ENCODE measurements around the gene TTPAL. TPM values are rescaled to one million over a fixed set of nuclear protein-coding genes. Genes with fewer than 3 reads are reported as not detected.

The TTPAL gene
- total and polyA plus RNA-seq, 9 of the 15 experiments (the other 6 are each of a cell fraction or from before 2014, with no cell fraction given), result 1.1 to 7.0 (median 2.6) TPM

DNA sequence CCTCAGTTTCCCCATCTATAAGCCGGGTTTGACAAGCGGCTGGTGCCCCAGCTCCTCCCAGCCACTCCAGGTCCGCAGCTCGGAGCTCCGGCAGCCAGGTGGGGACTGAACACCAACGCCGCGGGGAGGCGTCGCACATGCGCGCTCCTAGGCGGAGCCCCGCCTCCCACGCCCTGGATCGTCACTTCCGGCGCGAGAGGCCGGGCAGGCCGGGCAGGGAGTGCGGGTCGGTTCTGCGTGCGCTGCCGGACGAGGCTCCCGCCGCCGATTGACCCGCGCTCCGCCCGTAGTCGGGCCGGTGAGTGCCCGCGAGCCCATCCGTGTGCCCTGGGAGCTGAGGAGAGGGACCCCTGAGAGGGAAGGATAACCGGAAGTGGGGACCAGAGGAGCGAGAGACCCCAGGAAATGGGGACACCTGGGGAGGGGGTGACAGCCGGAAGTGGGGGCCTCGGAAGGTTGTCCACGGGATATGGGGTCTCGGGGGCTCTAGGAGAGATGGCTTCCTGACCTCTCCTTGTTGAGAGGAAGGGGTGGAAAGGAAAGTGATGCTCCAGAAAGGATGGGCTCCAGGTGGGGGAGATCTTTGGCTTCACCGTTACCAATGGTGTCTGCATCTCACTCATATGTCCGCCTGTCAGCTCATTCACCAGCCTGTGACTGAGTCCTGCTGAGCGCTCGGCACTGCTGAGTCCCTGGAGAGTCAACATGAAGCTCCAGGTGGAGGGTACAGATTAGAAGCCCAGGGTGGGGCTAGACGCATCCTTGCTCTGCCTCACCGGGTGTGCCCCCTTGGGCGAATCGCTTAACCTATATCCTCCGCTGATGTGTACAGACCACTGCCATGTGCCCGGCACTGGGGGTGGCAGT lies at the start of gene TTPAL (continued):
- no peak for TF ChIP-seq TCFL5 (CRISPR knock-in tag; conservative IDR thresholded peaks at IDR 0.05)
- no peak for TF ChIP-seq TOE1 (IDR thresholded peaks at IDR 0.05; ENCODE audit: borderline replicate concordance)
- no peak for TF ChIP-seq TOE1 (CRISPR knock-in tag; IDR thresholded peaks at IDR 0.05; ENCODE audit: borderline replicate concordance, low read depth)
- no peak for TF ChIP-seq TSC22D4 (tag; IDR thresholded peaks at IDR 0.05)
- TF ChIP-seq SREBF1 (IDR thresholded peaks at IDR 0.05; ENCODE audit: borderline replicate concordance, low read depth, low read length), result no peak
- no peak; the same call in 1 of the 2 replicates for TF ChIP-seq SMAD3 (CRISPR knock-in tag; conservative IDR thresholded peaks at IDR 0.05)
- no peak for TF ChIP-seq ZNF384 (IDR thresholded peaks at IDR 0.05; ENCODE audit: low read depth, low read length)
- TF ChIP-seq THRAP3 (IDR thresholded peaks at IDR 0.05; ENCODE audit: borderline replicate concordance), result no peak
- no peak for TF ChIP-seq CREB3 (tag; conservative IDR thresholded peaks at IDR 0.05; ENCODE audit: low read depth)
- TF ChIP-seq ZNF41 (CRISPR knock-in tag; conservative IDR thresholded peaks at IDR 0.05), result 0 out of 2 replicates have a peak, but pooled peaks have one; percentile 38
- no peak for TF ChIP-seq SP2 (IDR thresholded peaks at IDR 0.05; ENCODE audit: extremely low read depth, low read depth, low read length, poor library complexity, severe bottlenecking)
- TF ChIP-seq, protein P1, sequence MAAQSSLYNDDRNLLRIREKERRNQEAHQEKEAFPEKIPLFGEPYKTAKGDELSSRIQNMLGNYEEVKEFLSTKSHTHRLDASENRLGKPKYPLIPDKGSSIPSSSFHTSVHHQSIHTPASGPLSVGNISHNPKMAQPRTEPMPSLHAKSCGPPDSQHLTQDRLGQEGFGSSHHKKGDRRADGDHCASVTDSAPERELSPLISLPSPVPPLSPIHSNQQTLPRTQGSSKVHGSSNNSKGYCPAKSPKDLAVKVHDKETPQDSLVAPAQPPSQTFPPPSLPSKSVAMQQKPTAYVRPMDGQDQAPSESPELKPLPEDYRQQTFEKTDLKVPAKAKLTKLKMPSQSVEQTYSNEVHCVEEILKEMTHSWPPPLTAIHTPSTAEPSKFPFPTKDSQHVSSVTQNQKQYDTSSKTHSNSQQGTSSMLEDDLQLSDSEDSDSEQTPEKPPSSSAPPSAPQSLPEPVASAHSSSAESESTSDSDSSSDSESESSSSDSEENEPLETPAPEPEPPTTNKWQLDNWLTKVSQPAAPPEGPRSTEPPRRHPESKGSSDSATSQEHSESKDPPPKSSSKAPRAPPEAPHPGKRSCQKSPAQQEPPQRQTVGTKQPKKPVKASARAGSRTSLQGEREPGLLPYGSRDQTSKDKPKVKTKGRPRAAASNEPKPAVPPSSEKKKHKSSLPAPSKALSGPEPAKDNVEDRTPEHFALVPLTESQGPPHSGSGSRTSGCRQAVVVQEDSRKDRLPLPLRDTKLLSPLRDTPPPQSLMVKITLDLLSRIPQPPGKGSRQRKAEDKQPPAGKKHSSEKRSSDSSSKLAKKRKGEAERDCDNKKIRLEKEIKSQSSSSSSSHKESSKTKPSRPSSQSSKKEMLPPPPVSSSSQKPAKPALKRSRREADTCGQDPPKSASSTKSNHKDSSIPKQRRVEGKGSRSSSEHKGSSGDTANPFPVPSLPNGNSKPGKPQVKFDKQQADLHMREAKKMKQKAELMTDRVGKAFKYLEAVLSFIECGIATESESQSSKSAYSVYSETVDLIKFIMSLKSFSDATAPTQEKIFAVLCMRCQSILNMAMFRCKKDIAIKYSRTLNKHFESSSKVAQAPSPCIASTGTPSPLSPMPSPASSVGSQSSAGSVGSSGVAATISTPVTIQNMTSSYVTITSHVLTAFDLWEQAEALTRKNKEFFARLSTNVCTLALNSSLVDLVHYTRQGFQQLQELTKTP (IDR thresholded peaks at IDR 0.05; ENCODE audit: low read depth in 1 of 2, partially characterized antibody in 2 of 2), result no peak
- no peak for TF ChIP-seq CEBPB (tag; IDR thresholded peaks at IDR 0.05)
- TF ChIP-seq ZBTB34 (CRISPR knock-in tag; IDR thresholded peaks at IDR 0.05), result no peak
- TF ChIP-seq, protein P2, sequence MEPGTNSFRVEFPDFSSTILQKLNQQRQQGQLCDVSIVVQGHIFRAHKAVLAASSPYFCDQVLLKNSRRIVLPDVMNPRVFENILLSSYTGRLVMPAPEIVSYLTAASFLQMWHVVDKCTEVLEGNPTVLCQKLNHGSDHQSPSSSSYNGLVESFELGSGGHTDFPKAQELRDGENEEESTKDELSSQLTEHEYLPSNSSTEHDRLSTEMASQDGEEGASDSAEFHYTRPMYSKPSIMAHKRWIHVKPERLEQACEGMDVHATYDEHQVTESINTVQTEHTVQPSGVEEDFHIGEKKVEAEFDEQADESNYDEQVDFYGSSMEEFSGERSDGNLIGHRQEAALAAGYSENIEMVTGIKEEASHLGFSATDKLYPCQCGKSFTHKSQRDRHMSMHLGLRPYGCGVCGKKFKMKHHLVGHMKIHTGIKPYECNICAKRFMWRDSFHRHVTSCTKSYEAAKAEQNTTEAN (CRISPR knock-in tag; IDR thresholded peaks at IDR 0.05), result no peak
- no peak for TF ChIP-seq ZNF354B (CRISPR knock-in tag; IDR thresholded peaks at IDR 0.05)
- TF ChIP-seq RBFOX2 (IDR thresholded peaks at IDR 0.05; ENCODE audit: low read depth, low read length), result peak; percentile 97
- TF ChIP-seq KDM2B (CRISPR knock-in tag; IDR thresholded peaks at IDR 0.05), result no peak
- TF ChIP-seq ZNF695 (CRISPR knock-in tag; IDR thresholded peaks at IDR 0.05), result no peak

All from K562 (cell line).